Measurements from ENCODE around the gene GPR141.

GPR141 gene

GRCh38 chr7:37784015-37784414 is 100.4 kb downstream of the GPR141 start:
- DNase-seq (ENCODE audit: low read depth, low spot score) = no peak

DNA sequence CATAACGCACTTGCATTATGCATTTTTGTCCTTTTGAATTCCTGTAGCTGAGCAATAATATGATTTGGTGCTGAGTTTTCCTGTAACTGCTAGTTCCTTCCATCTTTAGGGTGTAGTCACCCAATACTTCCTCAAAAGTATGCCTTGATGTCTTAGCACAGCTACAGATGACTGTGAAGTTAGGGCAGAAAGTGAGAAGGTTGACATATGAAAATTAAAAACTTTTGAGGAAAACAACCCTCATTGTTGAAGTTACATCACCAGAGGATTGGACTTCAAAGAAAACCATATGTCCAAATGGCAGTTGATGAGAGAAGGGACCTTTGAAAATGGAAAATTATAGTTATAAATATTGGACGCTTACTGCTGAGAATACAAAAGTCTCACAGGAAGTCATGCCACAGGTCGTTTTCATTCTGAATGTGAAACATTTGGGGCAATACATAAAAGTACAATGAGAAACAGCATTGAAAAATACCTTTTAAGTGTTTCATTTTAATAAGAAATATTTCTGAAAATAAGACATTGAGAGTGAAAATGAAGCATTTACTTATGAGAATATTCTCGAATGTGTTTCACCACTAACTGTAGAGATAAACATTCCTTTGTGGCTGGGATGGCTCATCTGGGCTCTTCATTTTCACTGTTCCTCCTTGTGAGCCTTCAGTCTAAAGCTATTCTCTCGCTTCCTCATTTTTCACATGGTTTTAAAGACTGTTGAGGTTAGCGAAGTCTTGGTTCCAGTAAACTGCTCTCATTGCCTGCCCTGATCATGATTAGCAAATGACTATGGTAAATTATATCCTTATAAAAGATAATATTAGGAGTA is 103.4 kb downstream of the GPR141 start:
- DNase-seq (ENCODE audit: low read depth, low spot score) = no peak
